ENCODE measurements around the gene SIVA1. TPM values are rescaled to one million over a fixed set of nuclear protein-coding genes. Genes with fewer than 3 reads are reported as not detected.
"Not testable (repeated sequence)": the region's sequence is repeated elsewhere in the genome, so short reads cannot be mapped to it uniquely, and the experiment has no call there.

The SIVA1 gene
- total RNA-seq, 1 donor, result 67.8 TPM

DNA sequence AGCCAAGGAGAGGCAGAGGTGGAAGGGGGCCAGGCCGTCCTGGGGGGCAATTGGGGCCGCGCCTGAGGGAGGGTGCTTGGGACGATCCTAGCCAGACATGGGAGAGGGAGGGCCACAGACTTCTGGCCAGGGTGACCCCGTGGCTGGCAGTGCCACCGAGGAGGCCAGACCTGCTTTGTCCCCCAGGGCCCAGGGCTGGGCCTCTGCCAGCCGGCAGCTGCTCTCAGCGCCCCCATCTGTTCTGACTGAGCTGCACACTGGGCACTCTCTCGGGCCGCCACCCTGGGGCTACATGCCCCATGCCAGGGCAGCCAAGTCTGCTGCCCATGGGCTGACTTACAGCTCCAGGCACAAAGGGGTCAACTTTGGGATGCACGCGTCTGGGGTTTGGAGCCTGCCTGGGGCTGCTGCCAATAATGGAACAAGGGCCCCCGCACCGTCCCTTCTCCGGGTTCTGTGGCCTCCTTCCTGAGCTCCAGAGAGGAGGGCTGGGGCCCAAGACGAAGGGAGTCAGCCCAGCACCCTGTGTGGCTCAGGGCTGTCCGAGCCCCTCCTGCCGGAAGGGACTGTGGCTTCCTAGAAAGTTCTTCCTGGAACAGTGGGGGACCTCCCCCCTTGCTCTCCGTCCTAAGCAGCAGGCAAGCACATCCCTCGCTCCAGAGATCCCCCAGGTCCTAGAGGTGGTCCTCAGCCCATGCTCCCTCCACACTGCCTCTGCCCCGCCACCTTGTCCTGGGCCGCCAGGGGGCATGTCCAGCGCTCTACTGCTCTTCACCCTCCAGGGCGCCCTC is 27.8 kb upstream of the SIVA1 start:
- TF ChIP-seq CTCF (IDR thresholded peaks at IDR 0.05; ENCODE audit: insufficient read depth, low read depth, low read length), result peak; percentile 46
- peak; percentile 59 for DNase-seq (ENCODE audit: low read depth)
- H3K4me3 ChIP-seq (ENCODE audit: low read depth, low read length), result peak overlapping the region; percentile 62

- DNase-seq (ENCODE audit: low read depth), result no peak
- no peak for TF ChIP-seq CTCF (IDR thresholded peaks at IDR 0.05; ENCODE audit: insufficient read depth, low read depth, low read length)
- H3K4me3 ChIP-seq (ENCODE audit: low read depth, low read length), result no peak overlapping the region
Observed at GRCh38 chr14:104725772-104726548, 27.0 kb upstream of the SIVA1 start.

GRCh38 chr14:104726600-104727451 is 26.1 kb upstream of the SIVA1 start:
- DNase-seq (ENCODE audit: low read depth), result no peak
- TF ChIP-seq CTCF (IDR thresholded peaks at IDR 0.05; ENCODE audit: insufficient read depth, low read depth, low read length), result peak; percentile 11
- H3K4me3 ChIP-seq (ENCODE audit: low read depth, low read length), result no peak overlapping the region

- TF ChIP-seq CTCF (IDR thresholded peaks at IDR 0.05; ENCODE audit: insufficient read depth, low read depth, low read length), result no peak
- DNase-seq (ENCODE audit: low read depth), result no peak
- no peak overlapping the region for H3K4me3 ChIP-seq (ENCODE audit: low read depth, low read length)
Observed at GRCh38 chr14:104728631-104729030, 24.3 kb upstream of the SIVA1 start.

GRCh38 chr14:104729176-104729834 is 23.6 kb upstream of the SIVA1 start:
- H3K4me3 ChIP-seq (ENCODE audit: low read depth, low read length); DNase-seq (ENCODE audit: low read depth): not testable (repeated sequence)

- TF ChIP-seq CTCF (IDR thresholded peaks at IDR 0.05; ENCODE audit: insufficient read depth, low read depth, low read length), result no peak
- no peak for DNase-seq (ENCODE audit: low read depth)
- H3K4me3 ChIP-seq (ENCODE audit: low read depth, low read length), result no peak overlapping the region
Observed at GRCh38 chr14:104729835-104730181, 23.1 kb upstream of the SIVA1 start.
